NT2/D1 (cell line): ENCODE results near the gene MRPL55.

Experiments used
- DNase-seq: peaks from one replicate; pipeline ENCODE4 v3.0.0-alpha.2; 2011; ENCODE audit warnings: low read depth, low spot score
- H3K27me3 ChIP-seq: 2 replicates; pipeline ENCODE4 v1.6.0; 2011; ENCODE audit warnings: mild to moderate bottlenecking; ENCODE audit not compliant: insufficient read length, insufficient read depth
- H3K36me3 ChIP-seq: 2 replicates; pipeline ENCODE4 v1.6.1; 2011; ENCODE audit warnings: mild to moderate bottlenecking, low read length, mixed read lengths; ENCODE audit not compliant: insufficient read depth, insufficient read length
- H3K4me1 ChIP-seq: 2 replicates; pipeline ENCODE4 v1.5.1; 2011; ENCODE audit not compliant: insufficient read depth, insufficient read length
- H3K4me3 ChIP-seq: 2 replicates; pipeline ENCODE4 v1.5.1; 2011; ENCODE audit warnings: low read depth; ENCODE audit not compliant: insufficient read length
- H3K9ac ChIP-seq: 2 replicates; pipeline ENCODE4 v1.6.0; 2011; ENCODE audit warnings: low read depth; ENCODE audit not compliant: insufficient read length
- H3K9me3 ChIP-seq: 2 replicates; pipeline ENCODE4 v1.5.1; 2011; ENCODE audit warnings: mild to moderate bottlenecking, low read length; ENCODE audit not compliant: insufficient read depth
- SUZ12 ChIP-seq: IDR thresholded peaks from 2 replicates; pipeline ENCODE4 v1.6.1; 2011; ENCODE audit not compliant: insufficient read length, insufficient read depth; ENCODE audit errors: extremely low read depth
- YY1 ChIP-seq: IDR thresholded peaks from 2 replicates; pipeline ENCODE4 v1.6.1; 2011; ENCODE audit not compliant: insufficient read length, insufficient read depth
- ZNF274 ChIP-seq: IDR thresholded peaks from 2 replicates; pipeline ENCODE4 v1.6.1; 2011; ENCODE audit warnings: mild to moderate bottlenecking, low read depth, low read length

The MRPL55 gene

GRCh38 chr1:228070173-228070572 is 38.9 kb downstream of the MRPL55 start:
- H3K27me3 ChIP-seq, result peaks cover 70% of the 10 kb centered on the region
- H3K36me3 ChIP-seq, result no peaks in the 10 kb centered on the region
- no peak overlapping the region for H3K4me3 ChIP-seq
- DNase-seq, result no peak
- H3K9me3 ChIP-seq, result no peaks in the 10 kb centered on the region
- H3K4me1 ChIP-seq, result peaks cover 23% of the 10 kb centered on the region
- H3K9ac ChIP-seq, result no peak overlapping the region
- TF ChIP-seq YY1 (no peak), SUZ12 (no peak), ZNF274 (no peak)

GRCh38 chr1:228068359-228068758 is 40.7 kb downstream of the MRPL55 start:
- TF ChIP-seq YY1, result no peak
- TF ChIP-seq ZNF274, result no peak
- TF ChIP-seq SUZ12, result no peak
- H3K9ac ChIP-seq, result no peak overlapping the region

GRCh38 chr1:228066891-228067654 is 42.0 kb downstream of the MRPL55 start:
- no peak for DNase-seq
- Histone ChIP-seq H3K36me3 (no peaks in the 10 kb centered on the region), H3K4me3 (no peak overlapping the region), H3K9ac (no peak overlapping the region), H3K9me3 (no peaks in the 10 kb centered on the region), H3K4me1 (peaks cover 31% of the 10 kb centered on the region), H3K27me3 (peaks cover 67% of the 10 kb centered on the region)
- TF ChIP-seq YY1, result no peak
- TF ChIP-seq SUZ12, result no peak
- no peak for TF ChIP-seq ZNF274

More at GRCh38 chr1:228068359-228068758, 40.7 kb downstream of the MRPL55 start:
- Histone ChIP-seq H3K4me1 (peaks cover 27% of the 10 kb centered on the region), H3K27me3 (peaks cover 70% of the 10 kb centered on the region), H3K36me3 (no peaks in the 10 kb centered on the region), H3K4me3 (no peak overlapping the region), H3K9me3 (no peaks in the 10 kb centered on the region)
- DNase-seq, result no peak

- H3K4me1 ChIP-seq, result peaks cover 34% of the 10 kb centered on the region
- TF ChIP-seq YY1, result no peak
- no peak for TF ChIP-seq ZNF274
- no peak for TF ChIP-seq SUZ12
- H3K27me3 ChIP-seq, result peaks cover 66% of the 10 kb centered on the region
- no peaks in the 10 kb centered on the region for H3K36me3 ChIP-seq
- no peak for DNase-seq
- H3K9ac ChIP-seq, result no peak overlapping the region
- H3K4me3 ChIP-seq, result no peak overlapping the region
- H3K9me3 ChIP-seq, result no peaks in the 10 kb centered on the region
These were observed 42.7 kb downstream of the MRPL55 start for GRCh38 chr1:228066416-228066815.

GRCh38 chr1:228065543-228066347 is 43.4 kb downstream of the MRPL55 start:
- no peak overlapping the region for H3K4me3 ChIP-seq
- no peaks in the 10 kb centered on the region for H3K9me3 ChIP-seq
- DNase-seq, result no peak
- H3K9ac ChIP-seq, result no peak overlapping the region
- H3K27me3 ChIP-seq, result peaks cover 66% of the 10 kb centered on the region
- peaks cover 34% of the 10 kb centered on the region for H3K4me1 ChIP-seq
- no peak for TF ChIP-seq SUZ12
- no peak for TF ChIP-seq ZNF274
- TF ChIP-seq YY1, result no peak
- H3K36me3 ChIP-seq, result no peaks in the 10 kb centered on the region

GRCh38 chr1:228064741-228065542 is 44.2 kb downstream of the MRPL55 start:
- Histone ChIP-seq H3K36me3 (no peaks in the 10 kb centered on the region), H3K4me3 (no peak overlapping the region), H3K27me3 (peaks cover 60% of the 10 kb centered on the region), H3K4me1 (peaks cover 34% of the 10 kb centered on the region), H3K9ac (no peak overlapping the region), H3K9me3 (no peaks in the 10 kb centered on the region)
- DNase-seq, result no peak
- TF ChIP-seq ZNF274 (no peak), SUZ12 (no peak), YY1 (no peak)

- Histone ChIP-seq H3K4me3 (no peak overlapping the region), H3K9ac (no peak overlapping the region), H3K4me1 (peaks cover 34% of the 10 kb centered on the region), H3K27me3 (peaks cover 54% of the 10 kb centered on the region), H3K9me3 (peaks cover 4% of the 10 kb centered on the region; the same call in 1 of the 2 replicates), H3K36me3 (no peaks in the 10 kb centered on the region)
- no peak for DNase-seq
- no peak for TF ChIP-seq YY1
- TF ChIP-seq SUZ12, result no peak
- TF ChIP-seq ZNF274, result no peak
These were observed 44.8 kb downstream of the MRPL55 start for GRCh38 chr1:228064296-228064695.
